GM04504 (cell line): ENCODE measurements around the gene MAFF.
A peak's percentile ranks its signal among the peaks of the same experiment; 100 is the strongest.

Experiments used
- DNase-seq: peaks from one replicate; pipeline ENCODE4 v3.0.0-alpha.2; 2012; ENCODE audit warnings: low read depth

The MAFF gene

GRCh38 chr22:38203855-38204514, 2.2 kb downstream of the MAFF start:
- no peak for DNase-seq

GRCh38 chr22:38204784-38205183, 3.0 kb downstream of the MAFF start:
- no peak for DNase-seq

GRCh38 chr22:38205261-38206128, 3.7 kb downstream of the MAFF start:
- DNase-seq = peak; percentile 87

- DNase-seq = no peak
Observed at GRCh38 chr22:38207898-38208432, 6.2 kb downstream of the MAFF start.

GRCh38 chr22:38208551-38208968, 6.8 kb downstream of the MAFF start:
- no peak for DNase-seq

- no peak for DNase-seq
Observed at GRCh38 chr22:38211556-38211955, 9.8 kb downstream of the MAFF start.

GRCh38 chr22:38212442-38212841, 10.6 kb downstream of the MAFF start:
- DNase-seq = no peak

GRCh38 chr22:38213319-38213989, 11.7 kb downstream of the MAFF start:
- DNase-seq = no peak

GRCh38 chr22:38213990-38214301, 12.2 kb downstream of the MAFF start:
- DNase-seq = no peak

GRCh38 chr22:38214302-38215056, 12.7 kb downstream of the MAFF start:
- no peak for DNase-seq

GRCh38 chr22:38215156-38216038, 13.6 kb downstream of the MAFF start:
- no peak for DNase-seq

- DNase-seq = peak; percentile 78
Observed at GRCh38 chr22:38218661-38219622, 17.1 kb downstream of the MAFF start.

GRCh38 chr22:38219632-38220031, 17.8 kb downstream of the MAFF start:
- DNase-seq = no peak

- no peak for DNase-seq
Observed at GRCh38 chr22:38220163-38220562, 18.4 kb downstream of the MAFF start.

GRCh38 chr22:38220653-38221386, 19.0 kb downstream of the MAFF start:
- no peak for DNase-seq

GRCh38 chr22:38221407-38221806, 19.6 kb downstream of the MAFF start:
- DNase-seq = no peak

GRCh38 chr22:38221908-38222796, 20.4 kb downstream of the MAFF start:
- no peak for DNase-seq

GRCh38 chr22:38222797-38223119, 21.0 kb downstream of the MAFF start:
- DNase-seq = no peak
